ENCODE data around the gene SLC44A3. TPM values are rescaled to one million over a fixed set of nuclear protein-coding genes. Genes with fewer than 3 reads are reported as not detected.
A peak's percentile ranks its signal among the peaks of the same experiment; 100 is the strongest.

The SLC44A3 gene
- total RNA-seq, 1 experiment from 2014 or later: 32.0 TPM

- CTCF ChIA-PET: no interaction called here
- intact Hi-C loops (cut with micrococcal nuclease; ENCODE audit: unreplicated experiment): no loop called here
- no peak overlapping the region for H3K27ac Mint-ChIP-seq (ENCODE audit: unreplicated experiment)
Observed at GRCh38 chr1:94909486-94909885, 89.3 kb downstream of the SLC44A3 start.

GRCh38 chr1:94912263-94913184 is 92.4 kb downstream of the SLC44A3 start:
- no peak for DNase-seq
- no peak for TF ChIP-seq CTCF (IDR thresholded peaks at IDR 0.05; ENCODE audit: unreplicated experiment)
- CTCF ChIA-PET: interaction anchor here (1.0 kb wide), 1 partner anchor 58 kb away, joined by 3 read pairs; no protein-coding TSS in a partner anchor
- Mint-ChIP-seq H3K4me3 (ENCODE audit: low read depth, unreplicated experiment) (no peak overlapping the region), H3K9me3 (ENCODE audit: low read depth, unreplicated experiment) (peaks cover 5% of the 10 kb centered on the region), H3K27me3 (ENCODE audit: unreplicated experiment) (no peaks in the 10 kb centered on the region), H3K27ac (ENCODE audit: unreplicated experiment) (no peak overlapping the region), H3K36me3 (ENCODE audit: insufficient read depth, unreplicated experiment) (peaks cover 4% of the 10 kb centered on the region), H3K4me1 (ENCODE audit: low read depth, unreplicated experiment) (peaks cover 30% of the 10 kb centered on the region)
- intact Hi-C loops (cut with micrococcal nuclease; ENCODE audit: unreplicated experiment): loop anchor here (5.0 kb wide), 1 partner anchor 35 kb away; no protein-coding TSS in a partner anchor
- no TSS peak for BruUV-seq (replicated peaks)

More at GRCh38 chr1:94909486-94909885, 89.3 kb downstream of the SLC44A3 start:
- no peak overlapping the region for H3K4me3 Mint-ChIP-seq (ENCODE audit: low read depth, unreplicated experiment)
- no TSS peak for BruUV-seq (replicated peaks)
- H3K9me3 Mint-ChIP-seq (ENCODE audit: low read depth, unreplicated experiment): peaks cover 5% of the 10 kb centered on the region
- H3K4me1 Mint-ChIP-seq (ENCODE audit: low read depth, unreplicated experiment): peaks cover 30% of the 10 kb centered on the region
- peaks cover 4% of the 10 kb centered on the region for H3K36me3 Mint-ChIP-seq (ENCODE audit: insufficient read depth, unreplicated experiment)
- no peak for TF ChIP-seq CTCF (IDR thresholded peaks at IDR 0.05; ENCODE audit: unreplicated experiment)
- no peaks in the 10 kb centered on the region for H3K27me3 Mint-ChIP-seq (ENCODE audit: unreplicated experiment)
- no peak for DNase-seq

GRCh38 chr1:94917251-94917650 is 97.1 kb downstream of the SLC44A3 start:
- H3K4me3 Mint-ChIP-seq (ENCODE audit: low read depth, unreplicated experiment): no peak overlapping the region
- intact Hi-C loops (cut with micrococcal nuclease; ENCODE audit: unreplicated experiment): no loop called here
- no TSS peak for BruUV-seq (replicated peaks)
- peaks cover 24% of the 10 kb centered on the region for H3K4me1 Mint-ChIP-seq (ENCODE audit: low read depth, unreplicated experiment)
- no peaks in the 10 kb centered on the region for H3K27me3 Mint-ChIP-seq (ENCODE audit: unreplicated experiment)
- CTCF ChIA-PET: no interaction called here
- H3K9me3 Mint-ChIP-seq (ENCODE audit: low read depth, unreplicated experiment): no peaks in the 10 kb centered on the region
- H3K36me3 Mint-ChIP-seq (ENCODE audit: insufficient read depth, unreplicated experiment): peaks cover 11% of the 10 kb centered on the region
- no peak for TF ChIP-seq CTCF (IDR thresholded peaks at IDR 0.05; ENCODE audit: unreplicated experiment)
- no peak for DNase-seq
- no peak overlapping the region for H3K27ac Mint-ChIP-seq (ENCODE audit: unreplicated experiment)

GRCh38 chr1:94919241-94920030 is 99.3 kb downstream of the SLC44A3 start:
- H3K27me3 Mint-ChIP-seq (ENCODE audit: unreplicated experiment): no peaks in the 10 kb centered on the region
- no peak for DNase-seq
- intact Hi-C loops (cut with micrococcal nuclease; ENCODE audit: unreplicated experiment): no loop called here
- peaks cover 43% of the 10 kb centered on the region for H3K4me1 Mint-ChIP-seq (ENCODE audit: low read depth, unreplicated experiment)
- no peaks in the 10 kb centered on the region for H3K9me3 Mint-ChIP-seq (ENCODE audit: low read depth, unreplicated experiment)
- peak overlapping the region; percentile 39 for H3K27ac Mint-ChIP-seq (ENCODE audit: unreplicated experiment)
- peaks cover 24% of the 10 kb centered on the region for H3K36me3 Mint-ChIP-seq (ENCODE audit: insufficient read depth, unreplicated experiment)
- CTCF ChIA-PET: interaction anchor here (1.5 to 2.7 kb wide), 3 partner anchors 65 to 124 kb away, joined by 6 to 7 read pairs (median 6); no protein-coding TSS in a partner anchor
- TF ChIP-seq CTCF (IDR thresholded peaks at IDR 0.05; ENCODE audit: unreplicated experiment): no peak
- no peak overlapping the region for H3K4me3 Mint-ChIP-seq (ENCODE audit: low read depth, unreplicated experiment)
- no TSS peak for BruUV-seq (replicated peaks)
